CD4-positive, alpha-beta T cell (primary cell): Measurements from ENCODE around the gene SH3BP5. TPM values are rescaled to one million over a fixed set of nuclear protein-coding genes. Genes with fewer than 3 reads are reported as not detected.

Experiments
- ATAC-seq: fragments of 200-7000 bp; cut with Tn5 transposase; one replicate; pipeline ENCODE4 v1.10.0; 2022; ENCODE audit warnings: mild to moderate bottlenecking; ENCODE audit not compliant: poor library complexity
- CTCF ChIA-PET: fragments of 350-600 bp; sonication (Branson Sonifier 250); formaldehyde crosslinking; loops from one replicate; lab custom pipeline; 2021; ENCODE audit warnings: antibody characterized with exemption, inconsistent platforms; lab: Charles Lee
- POLR2A ChIA-PET: fragments of 350-600 bp; sonication (Branson Sonifier 250); formaldehyde crosslinking; loops from one replicate; lab custom pipeline; 2021; ENCODE audit warnings: antibody characterized with exemption, inconsistent platforms; lab: Charles Lee
- DNase-seq, 14 experiments: peaks; one replicate each; pipeline ENCODE4 v3.0.0-alpha.2; 2013 to 2020; ENCODE audit warnings: mixed read lengths in 2 of 14
- H3K27ac ChIP-seq, 2 donors: one replicate each; pipeline versions ENCODE4 v1.5.1 to v1.7.0; 2013; ENCODE audit warnings: low read length in 2 of 2, low read depth in 1 of 2, mild to moderate bottlenecking in 1 of 2
- H3K27me3 ChIP-seq, 2 experiments: 1 replicate in 1 of 2; 2 replicates in 1 of 2; pipeline versions ENCODE4 v1.6.1 to v1.7.0; 2013; ENCODE audit warnings: low read length in 2 of 2, control low read depth in 1 of 2, mild to moderate bottlenecking in 1 of 2, moderate library complexity in 1 of 2; ENCODE audit not compliant: insufficient read depth in 2 of 2, control insufficient read depth in 1 of 2
- H3K36me3 ChIP-seq: one replicate; pipeline ENCODE4 v1.6.1; 2013; ENCODE audit warnings: low read length, control low read depth; ENCODE audit not compliant: insufficient read depth
- H3K4me1 ChIP-seq: one replicate; pipeline ENCODE4 v1.6.1; 2013; ENCODE audit warnings: low read length, control low read depth; ENCODE audit not compliant: insufficient read depth
- H3K4me3 ChIP-seq: one replicate; pipeline ENCODE4 v1.5.1; 2013; ENCODE audit warnings: mild to moderate bottlenecking, low read length, moderate library complexity
- H3K9me3 ChIP-seq, 2 experiments: 1 replicate in 1 of 2; 2 replicates in 1 of 2; pipeline versions ENCODE4 v1.6.1 to v1.7.0; 2013; ENCODE audit warnings: low read length in 2 of 2, mild to moderate bottlenecking in 2 of 2, control low read depth in 1 of 2, moderate library complexity in 1 of 2; ENCODE audit not compliant: control insufficient read depth in 1 of 2, insufficient read depth in 1 of 2
- H3K27ac Mint-ChIP-seq: one replicate; pipeline ENCODE4 v1.8.0; 2020; ENCODE audit warnings: mixed read lengths
- H3K27me3 Mint-ChIP-seq: one replicate; pipeline ENCODE4 v1.8.0; 2021; ENCODE audit warnings: mixed read lengths
- H3K36me3 Mint-ChIP-seq: one replicate; pipeline ENCODE4 v1.8.0; 2021; ENCODE audit warnings: low read depth, mixed read lengths
- H3K4me1 Mint-ChIP-seq: one replicate; pipeline ENCODE4 v1.8.0; 2021; ENCODE audit warnings: low read depth, mixed read lengths
- H3K4me3 Mint-ChIP-seq: one replicate; pipeline ENCODE4 v1.8.0; 2020; ENCODE audit warnings: mild to moderate bottlenecking, mixed read lengths
- H3K9me3 Mint-ChIP-seq: one replicate; pipeline ENCODE4 v1.8.0; 2020; ENCODE audit warnings: mixed read lengths
- CTCF ChIP-seq: fragments of 200-600 bp; IDR thresholded peaks from one replicate; pipeline ENCODE4 v1.8.0; 2022; ENCODE audit warnings: antibody characterized with exemption, mild to moderate bottlenecking
- intact Hi-C, 2 experiments: fragments of 100-400 bp; cut with DNase I in 1 of 2; cut with micrococcal nuclease in 1 of 2; formaldehyde crosslinking; loops; one replicate each; pipeline versions ENCODE4 v1.15.1 to v1.9.0; 2023 to 2025; cut with DNase I, micrococcal nuclease
- total RNA-seq, 174 experiments: library from RNA in 2 of 174; stranded (reverse) in 2 of 174; gene quantifications; one replicate each; pipeline ENCODE4 v1.2.3 and lab custom pipeline; 2021 to 2026

Gene SH3BP5
- total RNA-seq, 2 experiments from 2014 or later = 16.8 to 17.7 TPM

- no peak overlapping the region for H3K4me3 Mint-ChIP-seq
Measured at GRCh38 chr3:15295506-15295905, 36.9 kb downstream of the SH3BP5 start.

GRCh38 chr3:15294929-15295328, 37.5 kb downstream of the SH3BP5 start:
- TF ChIP-seq CTCF = no peak
- peak overlapping the region; percentile 94 for H3K27ac Mint-ChIP-seq
- H3K9me3 Mint-ChIP-seq = no peaks in the 10 kb centered on the region
- Histone ChIP-seq H3K4me1 (peaks cover 85% of the 10 kb centered on the region), H3K27me3 (no peaks in the 10 kb centered on the region), H3K27ac (peak overlapping the region; percentile 23 to 60), H3K36me3 (peaks cover 6% of the 10 kb centered on the region), H3K4me3 (no peak overlapping the region), H3K9me3 (no peaks in the 10 kb centered on the region)
- intact Hi-C loops = no loop called here
- peaks cover 91% of the 10 kb centered on the region for H3K4me1 Mint-ChIP-seq
- ATAC-seq (no peak), DNase-seq (peak in 2 of 14 experiments; percentile 56 to 67)
- CTCF ChIA-PET = interaction anchor here (1.1 to 2.4 kb wide), 3 partner anchors 25 to 36 kb away, joined by 4 to 9 read pairs (median 6); no protein-coding TSS in a partner anchor
- POLR2A ChIA-PET = interaction anchor here (0.8 to 1.4 kb wide), 4 partner anchors 9 to 89 kb away, joined by 3 to 5 read pairs (median 4); partner anchors contain the start of gene CAPN7
- H3K27me3 Mint-ChIP-seq = no peaks in the 10 kb centered on the region
- H3K36me3 Mint-ChIP-seq = peaks cover 32% of the 10 kb centered on the region
- H3K4me3 Mint-ChIP-seq = no peak overlapping the region

More at GRCh38 chr3:15295506-15295905, 36.9 kb downstream of the SH3BP5 start:
- H3K27ac Mint-ChIP-seq = peak overlapping the region; percentile 94
- ChIA-PET CTCF (interaction anchor here (1.1 to 2.4 kb wide), 3 partner anchors 25 to 36 kb away, joined by 4 to 9 read pairs (median 6); no protein-coding TSS in a partner anchor), POLR2A (interaction anchor here (1.1 to 1.4 kb wide), 3 partner anchors 9 to 90 kb away, joined by 3 to 5 read pairs (median 4); partner anchors contain the start of gene CAPN7)
- H3K4me1 Mint-ChIP-seq = peaks cover 93% of the 10 kb centered on the region
- no peaks in the 10 kb centered on the region for H3K9me3 Mint-ChIP-seq
- peaks cover 37% of the 10 kb centered on the region for H3K36me3 Mint-ChIP-seq
- Histone ChIP-seq H3K4me1 (peaks cover 84% of the 10 kb centered on the region), H3K36me3 (peaks cover 11% of the 10 kb centered on the region), H3K4me3 (no peak overlapping the region), H3K9me3 (no peaks in the 10 kb centered on the region), H3K27me3 (no peaks in the 10 kb centered on the region), H3K27ac (peak overlapping the region; percentile 23 to 48)
- H3K27me3 Mint-ChIP-seq = no peaks in the 10 kb centered on the region
- DNase-seq (peak in 3 of 14 experiments; percentile 30 to 65 (median 56)), ATAC-seq (no peak)
- no peak for TF ChIP-seq CTCF
- intact Hi-C loops = no loop called here

GRCh38 chr3:15292765-15293522, 39.4 kb downstream of the SH3BP5 start:
- H3K27me3 ChIP-seq = no peaks in the 10 kb centered on the region
- no peak for TF ChIP-seq CTCF
- Mint-ChIP-seq H3K4me1 (peaks cover 95% of the 10 kb centered on the region), H3K4me3 (no peak overlapping the region), H3K27ac (peak overlapping the region; percentile 94), H3K27me3 (no peaks in the 10 kb centered on the region), H3K9me3 (no peaks in the 10 kb centered on the region), H3K36me3 (peaks cover 22% of the 10 kb centered on the region)
- H3K27ac ChIP-seq = peak overlapping the region; percentile 46 to 71
- H3K4me1 ChIP-seq = peaks cover 90% of the 10 kb centered on the region
- no peak for ATAC-seq
- intact Hi-C loops = loop anchor here (1.0 to 2.0 kb wide), 2 partner anchors 16 to 21 kb away; no protein-coding TSS in a partner anchor
- peaks cover 13% of the 10 kb centered on the region for H3K36me3 ChIP-seq
- H3K4me3 ChIP-seq = no peak overlapping the region
- peak in 1 of 14 experiments; percentile 39 for DNase-seq
- POLR2A ChIA-PET = interaction anchor here (1.0 to 3.5 kb wide), 13 partner anchors 7 to 39 kb away, joined by 3 to 15 read pairs (median 7); partner anchors contain the start of gene SH3BP5
- CTCF ChIA-PET = interaction anchor here (1.1 to 2.4 kb wide), 4 partner anchors 18 to 40 kb away, joined by 3 to 9 read pairs (median 6); partner anchors contain the start of gene SH3BP5
- no peaks in the 10 kb centered on the region for H3K9me3 ChIP-seq
